GM12878 (cell line): ENCODE measurements around the gene CHCHD2. TPM values are rescaled to one million over a fixed set of nuclear protein-coding genes. Genes with fewer than 3 reads are reported as not detected.
A peak's percentile ranks its signal among the peaks of the same experiment; 100 is the strongest.

Source experiments
- BHLHE40 ChIP-seq, 2 experiments: fragments of 450-650 bp in 1 of 2; IDR thresholded peaks; 2 replicates each; pipeline ENCODE4 v1.6.1; 2011 to 2017; ENCODE audit warnings: low read depth in 2 of 2, borderline replicate concordance in 1 of 2, improper control_type of control experiment in 1 of 2, low read length in 1 of 2, mild to moderate bottlenecking in 1 of 2
- CBX3 ChIP-seq: fragments of 200-600 bp; sonication (generic); IDR thresholded peaks from 2 replicates; pipeline ENCODE4 v1.6.1; 2016; ENCODE audit warnings: low read depth, borderline replicate concordance
- CBX5 ChIP-seq: sonication (generic); IDR thresholded peaks from 2 replicates; pipeline ENCODE4 v1.6.1; 2016; ENCODE audit warnings: low read depth, moderate library complexity, mild to moderate bottlenecking, inconsistent platforms
- CHD2 ChIP-seq: IDR thresholded peaks from 2 replicates; pipeline ENCODE4 v1.6.1; 2011; ENCODE audit warnings: low read depth, low read length, improper control_type of control experiment, borderline replicate concordance
- ETV6 ChIP-seq, 2 experiments: fragments of 450-650 bp in 1 of 2; IDR thresholded peaks in 1 of 2; conservative IDR thresholded peaks in 1 of 2; 2 replicates each; pipeline ENCODE4 v1.6.1; 2014; ENCODE audit warnings: antibody characterized with exemption in 1 of 2, borderline replicate concordance in 1 of 2, low read depth in 1 of 2, mild to moderate bottlenecking in 1 of 2, moderate library complexity in 1 of 2
- FOXM1 ChIP-seq: IDR thresholded peaks from 2 replicates; pipeline ENCODE4 v1.6.1; 2012; ENCODE audit warnings: low read depth, mild to moderate bottlenecking, inconsistent platforms, low read length, moderate library complexity
- GATAD2B ChIP-seq: fragments of 450-650 bp; conservative IDR thresholded peaks from 2 replicates; pipeline ENCODE4 v1.6.1; 2017; ENCODE audit warnings: low read depth, mild to moderate bottlenecking, moderate library complexity
- HDAC2 ChIP-seq: fragments of 200-600 bp; sonication (generic); IDR thresholded peaks from 2 replicates; pipeline ENCODE4 v1.6.1; 2017
- LARP7 ChIP-seq: fragments of 450-650 bp; IDR thresholded peaks from 2 replicates; pipeline ENCODE4 v1.6.1; 2017; ENCODE audit warnings: mild to moderate bottlenecking
- MXI1 ChIP-seq: fragments of 150-350 bp; IDR thresholded peaks from 2 replicates; pipeline ENCODE4 v1.6.1; 2011; ENCODE audit warnings: low read depth, mild to moderate bottlenecking, inconsistent platforms, low read length, improper control_type of control experiment
- NFXL1 ChIP-seq: fragments of 450-650 bp; IDR thresholded peaks from 2 replicates; pipeline ENCODE4 v1.6.1; 2017; ENCODE audit warnings: antibody characterized with exemption, mild to moderate bottlenecking, borderline replicate concordance
- RAD51 ChIP-seq: fragments of 450-650 bp; IDR thresholded peaks from 2 replicates; pipeline ENCODE4 v1.6.1; 2016; ENCODE audit warnings: moderate library complexity, mild to moderate bottlenecking, inconsistent platforms
- RUNX3 ChIP-seq: IDR thresholded peaks from 2 replicates; pipeline ENCODE4 v1.6.1; 2012; ENCODE audit warnings: low read length, inconsistent platforms
- ZNF207 ChIP-seq: fragments of 450-650 bp; IDR thresholded peaks from 2 replicates; pipeline ENCODE4 v1.6.1; 2014; ENCODE audit warnings: antibody characterized with exemption, mild to moderate bottlenecking, borderline replicate concordance
- ZNF384 ChIP-seq: IDR thresholded peaks from 2 replicates; pipeline ENCODE4 v1.6.1; 2012; ENCODE audit warnings: low read depth, mild to moderate bottlenecking, low read length, improper control_type of control experiment, borderline replicate concordance
- ZZZ3 ChIP-seq: IDR thresholded peaks from 2 replicates; pipeline ENCODE4 v1.6.1; 2011; ENCODE audit warnings: low read depth; ENCODE audit not compliant: control insufficient read depth, insufficient read length
- polyA plus RNA-seq, 11 experiments: library from polyadenylated mRNA; depleted of rRNA in 4 of 11; unstranded in 6 of 11; stranded (reverse) in 5 of 11; fragments of >200 nt; fragmentation: Nextera tagmentation in 4 of 11; fragmentation: Illumina TruSeq in 1 of 11; extraction: Ambion mirVana in 4 of 11; extraction: Trizol in 1 of 11; gene quantifications; 1 replicate in 1 of 11; 2 replicates in 10 of 11; pipeline versions ENCODE4 v1.2.1 to v1.2.3, GENCODE V29; 2011 to 2016; ENCODE audit warnings: inconsistent platforms in 2 of 11, missing spikeins in 2 of 11, low read depth in 1 of 11
- total RNA-seq, 4 experiments: library from RNA; depleted of rRNA in 3 of 4; stranded (reverse); fragments of >200 nt in 3 of 4; fragmentation: Illumina TruSeq in 1 of 4; extraction: Trizol in 1 of 4; gene quantifications; 2 replicates each; pipeline versions ENCODE4 v1.2.1 to v1.2.3, GENCODE V29; 2013 to 2021
- TF ChIP-seq, protein P1 (sequence below): fragments of 450-650 bp; IDR thresholded peaks from 2 replicates; pipeline ENCODE4 v1.6.1; 2017; ENCODE audit warnings: antibody characterized with exemption, mild to moderate bottlenecking, moderate library complexity
- TF ChIP-seq, protein P2 (sequence below): IDR thresholded peaks from 2 replicates; pipeline ENCODE4 v1.6.1; 2011; ENCODE audit warnings: low read depth, mild to moderate bottlenecking, low read length, moderate library complexity, borderline replicate concordance; ENCODE audit errors: extremely low read depth
- TF ChIP-seq, protein P3 (sequence below): fragments of 450-650 bp; IDR thresholded peaks from 2 replicates; pipeline ENCODE4 v1.6.1; 2016; ENCODE audit warnings: mild to moderate bottlenecking, moderate library complexity, borderline replicate concordance
- TF ChIP-seq, protein P4 (sequence below): IDR thresholded peaks from 2 replicates; pipeline ENCODE4 v1.6.1; 2011; ENCODE audit warnings: borderline replicate concordance, low read depth, mild to moderate bottlenecking, moderate library complexity, mixed read lengths, low read length; ENCODE audit not compliant: insufficient read depth; ENCODE audit errors: extremely low read length

Gene CHCHD2
- total and polyA plus RNA-seq, 10 of the 15 experiments (the other 5 are each of a cell fraction or from before 2014, with no cell fraction given), result 97.8 to 1,291 (median 619) TPM

DNA sequence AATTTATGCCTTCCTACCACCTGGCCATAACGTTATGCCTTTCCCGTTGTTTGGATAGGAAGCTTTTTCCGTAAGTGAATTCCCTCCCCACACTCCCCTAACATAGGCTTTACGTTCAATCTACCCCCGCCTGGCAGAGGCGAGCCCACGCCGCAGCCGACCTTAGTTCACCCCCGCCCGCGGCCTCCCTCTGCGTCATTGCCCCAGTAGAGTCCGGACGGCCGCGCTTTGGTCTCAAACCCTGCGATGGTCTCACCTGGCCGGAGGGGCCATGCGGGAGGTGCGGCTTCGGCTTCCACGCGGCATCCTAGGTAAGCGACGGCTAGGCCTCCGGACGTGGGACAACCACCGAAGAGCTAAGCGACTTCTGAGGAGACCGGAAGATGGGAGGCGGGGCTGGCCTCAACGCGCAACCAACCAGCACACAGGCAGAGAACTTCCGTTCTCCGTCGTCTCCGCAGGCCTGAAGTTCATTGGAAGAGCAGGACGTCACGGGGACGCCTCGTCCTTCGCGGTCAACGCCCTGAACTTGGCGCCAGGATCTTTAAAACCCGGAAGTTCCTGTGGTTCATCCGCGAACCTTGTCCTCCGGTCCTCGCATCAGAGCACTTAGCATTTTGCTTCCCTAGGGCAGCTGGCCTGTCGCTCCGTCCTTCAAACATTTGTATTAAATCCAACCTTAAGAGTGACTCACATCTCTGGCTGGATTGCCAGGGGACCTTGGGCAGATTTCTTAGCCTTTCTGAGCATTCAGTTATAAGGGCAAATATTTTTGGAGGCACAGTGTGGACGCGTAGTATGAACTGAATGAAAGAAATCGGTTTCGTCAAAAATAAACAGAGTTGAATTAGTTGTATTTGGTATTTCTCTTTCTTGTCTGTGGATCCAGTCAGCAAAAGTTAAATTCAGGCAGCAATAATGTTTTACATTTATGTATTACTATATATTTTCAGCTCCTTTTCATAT lies at the start of gene CHCHD2 (continued):
- TF ChIP-seq, protein P1, sequence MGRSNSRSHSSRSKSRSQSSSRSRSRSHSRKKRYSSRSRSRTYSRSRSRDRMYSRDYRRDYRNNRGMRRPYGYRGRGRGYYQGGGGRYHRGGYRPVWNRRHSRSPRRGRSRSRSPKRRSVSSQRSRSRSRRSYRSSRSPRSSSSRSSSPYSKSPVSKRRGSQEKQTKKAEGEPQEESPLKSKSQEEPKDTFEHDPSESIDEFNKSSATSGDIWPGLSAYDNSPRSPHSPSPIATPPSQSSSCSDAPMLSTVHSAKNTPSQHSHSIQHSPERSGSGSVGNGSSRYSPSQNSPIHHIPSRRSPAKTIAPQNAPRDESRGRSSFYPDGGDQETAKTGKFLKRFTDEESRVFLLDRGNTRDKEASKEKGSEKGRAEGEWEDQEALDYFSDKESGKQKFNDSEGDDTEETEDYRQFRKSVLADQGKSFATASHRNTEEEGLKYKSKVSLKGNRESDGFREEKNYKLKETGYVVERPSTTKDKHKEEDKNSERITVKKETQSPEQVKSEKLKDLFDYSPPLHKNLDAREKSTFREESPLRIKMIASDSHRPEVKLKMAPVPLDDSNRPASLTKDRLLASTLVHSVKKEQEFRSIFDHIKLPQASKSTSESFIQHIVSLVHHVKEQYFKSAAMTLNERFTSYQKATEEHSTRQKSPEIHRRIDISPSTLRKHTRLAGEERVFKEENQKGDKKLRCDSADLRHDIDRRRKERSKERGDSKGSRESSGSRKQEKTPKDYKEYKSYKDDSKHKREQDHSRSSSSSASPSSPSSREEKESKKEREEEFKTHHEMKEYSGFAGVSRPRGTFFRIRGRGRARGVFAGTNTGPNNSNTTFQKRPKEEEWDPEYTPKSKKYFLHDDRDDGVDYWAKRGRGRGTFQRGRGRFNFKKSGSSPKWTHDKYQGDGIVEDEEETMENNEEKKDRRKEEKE, result no peak
- TF ChIP-seq ETV6 (conservative IDR thresholded peaks at IDR 0.05 in 1 of 2, IDR thresholded peaks at IDR 0.05 in 1 of 2; ENCODE audit: borderline replicate concordance in 1 of 2, low read depth in 1 of 2), result no peak; a peak in 1 of 4 replicates
- TF ChIP-seq NFXL1, result no peak
- TF ChIP-seq, protein P2, sequence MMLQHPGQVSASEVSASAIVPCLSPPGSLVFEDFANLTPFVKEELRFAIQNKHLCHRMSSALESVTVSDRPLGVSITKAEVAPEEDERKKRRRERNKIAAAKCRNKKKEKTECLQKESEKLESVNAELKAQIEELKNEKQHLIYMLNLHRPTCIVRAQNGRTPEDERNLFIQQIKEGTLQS, result no peak
- peak; percentile 10 to 29; a peak in 1 of 4 replicates for TF ChIP-seq BHLHE40 (IDR thresholded peaks at IDR 0.05; ENCODE audit: borderline replicate concordance in 1 of 2, low read depth in 2 of 2, low read length in 1 of 2)
- TF ChIP-seq ZZZ3, result no peak
- no peak for TF ChIP-seq CBX3
- TF ChIP-seq LARP7, result peak; percentile 36
- peak; percentile 72 for TF ChIP-seq RAD51
- TF ChIP-seq CHD2, result peak; percentile 91
- peak; percentile 62; the same call in 1 of the 2 replicates for TF ChIP-seq GATAD2B
- TF ChIP-seq FOXM1, result no peak
- TF ChIP-seq ZNF384, result no peak
- peak; percentile 94 for TF ChIP-seq RUNX3
- no peak for TF ChIP-seq ZNF207
- TF ChIP-seq HDAC2, result no peak; the same call in 1 of the 2 replicates
- TF ChIP-seq, protein P3, sequence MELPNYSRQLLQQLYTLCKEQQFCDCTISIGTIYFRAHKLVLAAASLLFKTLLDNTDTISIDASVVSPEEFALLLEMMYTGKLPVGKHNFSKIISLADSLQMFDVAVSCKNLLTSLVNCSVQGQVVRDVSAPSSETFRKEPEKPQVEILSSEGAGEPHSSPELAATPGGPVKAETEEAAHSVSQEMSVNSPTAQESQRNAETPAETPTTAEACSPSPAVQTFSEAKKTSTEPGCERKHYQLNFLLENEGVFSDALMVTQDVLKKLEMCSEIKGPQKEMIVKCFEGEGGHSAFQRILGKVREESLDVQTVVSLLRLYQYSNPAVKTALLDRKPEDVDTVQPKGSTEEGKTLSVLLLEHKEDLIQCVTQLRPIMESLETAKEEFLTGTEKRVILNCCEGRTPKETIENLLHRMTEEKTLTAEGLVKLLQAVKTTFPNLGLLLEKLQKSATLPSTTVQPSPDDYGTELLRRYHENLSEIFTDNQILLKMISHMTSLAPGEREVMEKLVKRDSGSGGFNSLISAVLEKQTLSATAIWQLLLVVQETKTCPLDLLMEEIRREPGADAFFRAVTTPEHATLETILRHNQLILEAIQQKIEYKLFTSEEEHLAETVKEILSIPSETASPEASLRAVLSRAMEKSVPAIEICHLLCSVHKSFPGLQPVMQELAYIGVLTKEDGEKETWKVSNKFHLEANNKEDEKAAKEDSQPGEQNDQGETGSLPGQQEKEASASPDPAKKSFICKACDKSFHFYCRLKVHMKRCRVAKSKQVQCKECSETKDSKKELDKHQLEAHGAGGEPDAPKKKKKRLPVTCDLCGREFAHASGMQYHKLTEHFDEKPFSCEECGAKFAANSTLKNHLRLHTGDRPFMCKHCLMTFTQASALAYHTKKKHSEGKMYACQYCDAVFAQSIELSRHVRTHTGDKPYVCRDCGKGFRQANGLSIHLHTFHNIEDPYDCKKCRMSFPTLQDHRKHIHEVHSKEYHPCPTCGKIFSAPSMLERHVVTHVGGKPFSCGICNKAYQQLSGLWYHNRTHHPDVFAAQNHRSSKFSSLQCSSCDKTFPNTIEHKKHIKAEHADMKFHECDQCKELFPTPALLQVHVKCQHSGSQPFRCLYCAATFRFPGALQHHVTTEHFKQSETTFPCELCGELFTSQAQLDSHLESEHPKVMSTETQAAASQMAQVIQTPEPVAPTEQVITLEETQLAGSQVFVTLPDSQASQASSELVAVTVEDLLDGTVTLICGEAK, result peak; percentile 99
- peak; percentile 78 for TF ChIP-seq MXI1
- TF ChIP-seq, protein P4, sequence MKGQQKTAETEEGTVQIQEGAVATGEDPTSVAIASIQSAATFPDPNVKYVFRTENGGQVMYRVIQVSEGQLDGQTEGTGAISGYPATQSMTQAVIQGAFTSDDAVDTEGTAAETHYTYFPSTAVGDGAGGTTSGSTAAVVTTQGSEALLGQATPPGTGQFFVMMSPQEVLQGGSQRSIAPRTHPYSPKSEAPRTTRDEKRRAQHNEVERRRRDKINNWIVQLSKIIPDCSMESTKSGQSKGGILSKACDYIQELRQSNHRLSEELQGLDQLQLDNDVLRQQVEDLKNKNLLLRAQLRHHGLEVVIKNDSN, result peak; percentile 56
- peak; percentile 88; the same call in 1 of the 2 replicates for TF ChIP-seq CBX5
